K562 (cell line): ENCODE results near the gene NOLC1. TPM values are rescaled to one million over a fixed set of nuclear protein-coding genes. Genes with fewer than 3 reads are reported as not detected.

ENCODE experiments used
- CHD4 ChIP-seq: fragments of 200-600 bp; sonication (generic); IDR thresholded peaks from 3 replicates; pipeline ENCODE4 v1.6.1; 2012; ENCODE audit warnings: low read depth, mild to moderate bottlenecking, mixed read lengths, low read length, inconsistent platforms; ENCODE audit not compliant: insufficient read depth, insufficient replicate concordance, poor library complexity, severe bottlenecking
- CSDE1 ChIP-seq, 2 experiments: fragments of 450-650 bp; IDR thresholded peaks; 2 replicates each; pipeline ENCODE4 v1.6.1; 2016; ENCODE audit warnings: mild to moderate bottlenecking in 1 of 2
- EZH2 ChIP-seq: IDR thresholded peaks from 2 replicates; pipeline ENCODE4 v1.6.1; 2012; ENCODE audit warnings: low read depth, mild to moderate bottlenecking, inconsistent platforms, low read length, borderline replicate concordance
- FOS ChIP-seq: IDR thresholded peaks from 3 replicates; pipeline ENCODE4 v1.6.1; 2011; ENCODE audit not compliant: insufficient read length; ENCODE audit errors: extremely low read depth
- HMGN3 ChIP-seq: IDR thresholded peaks from 2 replicates; pipeline ENCODE4 v1.6.1; 2011; ENCODE audit warnings: borderline replicate concordance, low read depth, mild to moderate bottlenecking, mixed read lengths, low read length; ENCODE audit not compliant: insufficient read length; ENCODE audit errors: extremely low read depth
- MCM3 ChIP-seq: fragments of 450-650 bp; IDR thresholded peaks from 2 replicates; pipeline ENCODE4 v1.6.1; 2016
- NCOA2 ChIP-seq, 2 experiments: fragments of 450-650 bp; IDR thresholded peaks; 2 replicates each; pipeline ENCODE4 v1.6.1; 2018; ENCODE audit warnings: mild to moderate bottlenecking in 2 of 2, moderate library complexity in 1 of 2; ENCODE audit not compliant: partially characterized antibody in 2 of 2
- NR3C1 ChIP-seq: sonication (generic); formaldehyde crosslinking; IDR thresholded peaks from 2 replicates; pipeline ENCODE4 v1.8.1; 2022; ENCODE audit warnings: missing genetic modification reagents
- TBL1XR1 ChIP-seq, 2 experiments: IDR thresholded peaks; 2 replicates each; pipeline ENCODE4 v1.6.1; 2012; ENCODE audit warnings: improper control_type of control experiment in 2 of 2, low read length in 2 of 2, mild to moderate bottlenecking in 1 of 2
- TSHZ1 ChIP-seq: fragments of 250-450 bp; sonication (Bioruptor Pico); IDR thresholded peaks from 2 replicates; pipeline ENCODE4 v1.4.0; 2020; ENCODE audit warnings: mild to moderate bottlenecking, moderate library complexity
- VEZF1 ChIP-seq: fragments of 200-800 bp; sonication (Bioruptor generic); IDR thresholded peaks from 2 replicates; pipeline ENCODE4 v1.6.1; 2017; ENCODE audit warnings: missing genetic modification characterization, missing compliant biosample characterization
- ZBTB11 ChIP-seq, 3 experiments: fragments of 200-800 bp in 1 of 3; fragments of 250-450 bp in 1 of 3; fragments of 450-650 bp in 1 of 3; sonication (Bioruptor Pico) in 1 of 3; sonication (Bioruptor generic) in 1 of 3; formaldehyde crosslinking in 1 of 3; IDR thresholded peaks; 2 replicates each; pipeline versions ENCODE4 v1.6.1 to v1.8.0; 2016 to 2022; ENCODE audit warnings: mild to moderate bottlenecking in 2 of 3, missing genetic modification characterization in 2 of 3, missing compliant biosample characterization in 1 of 3, moderate library complexity in 1 of 3
- ZNF165 ChIP-seq: fragments of 250-450 bp; sonication (Bioruptor Pico); IDR thresholded peaks from 2 replicates; pipeline ENCODE4 v1.4.0; 2020; ENCODE audit warnings: borderline replicate concordance
- ZNF280A ChIP-seq: fragments of 450-650 bp; IDR thresholded peaks from 2 replicates; pipeline ENCODE4 v1.6.1; 2018; ENCODE audit warnings: mild to moderate bottlenecking, low read depth; ENCODE audit not compliant: partially characterized antibody
- polyA plus RNA-seq, 8 experiments: library from polyadenylated mRNA; depleted of rRNA in 4 of 8; stranded (reverse) in 5 of 8; unstranded in 3 of 8; fragments of >200 nt; fragmentation: Nextera tagmentation in 2 of 8; fragmentation: Illumina TruSeq in 1 of 8; extraction: Ambion mirVana in 2 of 8; extraction: Trizol in 1 of 8; gene quantifications; 2 replicates each; pipeline versions ENCODE4 v1.2.1 to v1.2.3, GENCODE V29; 2011 to 2014; ENCODE audit warnings: inconsistent platforms in 1 of 8, missing spikeins in 1 of 8
- total RNA-seq, 7 experiments: library from RNA; depleted of rRNA in 6 of 7; stranded (reverse); fragments of >200 nt in 6 of 7; fragmentation: Illumina TruSeq in 2 of 7; extraction: Trizol in 2 of 7; gene quantifications; 2 replicates each; pipeline versions ENCODE4 v1.2.1 to v1.2.3, GENCODE V29; 2011 to 2021; ENCODE audit warnings: low replicate concordance in 1 of 7

NOLC1 gene
- total and polyA plus RNA-seq, 9 of the 15 experiments (the other 6 are each of a cell fraction or from before 2014, with no cell fraction given), result 102 to 310 (median 165) TPM

GRCh38 chr10:102132563-102133372 lies 19.4 kb upstream of the NOLC1 start, which contains the start of gene PPRC1 (continued):
- TF ChIP-seq ZBTB11 (CRISPR knock-in tag; IDR thresholded peaks at IDR 0.05) (peak in 1 of 3 experiments; percentile 95; a peak in 2 of 6 replicates), TBL1XR1 (IDR thresholded peaks at IDR 0.05; ENCODE audit: low read length in 2 of 2) (peak in 1 of 2 experiments; percentile 65; a peak in 2 of 4 replicates), ZNF280A (no peak), CHD4 (no peak), ZNF165 (CRISPR knock-in tag) (no peak), HMGN3 (peak; percentile 69), FOS (no peak), EZH2 (no peak), NCOA2 (IDR thresholded peaks at IDR 0.05; ENCODE audit: partially characterized antibody in 2 of 2) (no peak), NR3C1 (no peak), TSHZ1 (no peak), VEZF1 (CRISPR knock-in tag) (peak; percentile 40; the same call in 1 of the 2 replicates), CSDE1 (IDR thresholded peaks at IDR 0.05) (no peak; a peak in 1 of 4 replicates), MCM3 (no peak)
